GM18508 (cell line): ENCODE results near the gene RPS27A.
"Not testable (repeated sequence)": the region's sequence is repeated elsewhere in the genome, so short reads cannot be mapped to it uniquely, and the experiment has no call there.

Source experiments
- ATAC-seq: cut with Tn5 transposase; IDR thresholded peaks from one replicate; pipeline ENCODE4 v1.9.1; 2021; ENCODE audit warnings: moderate number of reproducible peaks; ENCODE audit not compliant: insufficient read depth, unreplicated experiment

Gene RPS27A

GRCh38 chr2:55236992-55237543, 4.6 kb downstream of the RPS27A start:
- ATAC-seq: no peak

GRCh38 chr2:55239656-55240222, 7.3 kb downstream of the RPS27A start:
- ATAC-seq: no peak

GRCh38 chr2:55241582-55241981, 9.1 kb downstream of the RPS27A start:
- ATAC-seq: not testable (repeated sequence)

- ATAC-seq: no peak
Measured at GRCh38 chr2:55242617-55243016, 10.1 kb downstream of the RPS27A start.

GRCh38 chr2:55245411-55245810, 12.9 kb downstream of the RPS27A start:
- no peak for ATAC-seq

- no peak for ATAC-seq
Measured at GRCh38 chr2:55247025-55247424, 14.5 kb downstream of the RPS27A start.

- ATAC-seq: no peak
Measured at GRCh38 chr2:55252832-55253231, 20.3 kb downstream of the RPS27A start.

GRCh38 chr2:55259586-55259985, 27.1 kb downstream of the RPS27A start:
- not testable (repeated sequence) for ATAC-seq

GRCh38 chr2:55268288-55268906, 35.9 kb downstream of the RPS27A start:
- no peak for ATAC-seq

GRCh38 chr2:55268907-55269644, 36.6 kb downstream of the RPS27A start, which contains the start of gene MTIF2:
TSS of gene MTIF2 (minus strand) at chr2:55269231. CDS start at chr2:55263858, 5,373 bp downstream.
- peak; percentile 86 for ATAC-seq

- no peak for ATAC-seq
Measured at GRCh38 chr2:55269645-55269990, 37.1 kb downstream of the RPS27A start.

GRCh38 chr2:55274346-55274745, 41.9 kb downstream of the RPS27A start:
- ATAC-seq: not testable (repeated sequence)

- no peak for ATAC-seq
Measured at GRCh38 chr2:55277310-55277709, 44.8 kb downstream of the RPS27A start.

GRCh38 chr2:55279214-55279835, 46.8 kb downstream of the RPS27A start:
- ATAC-seq: not testable (repeated sequence)

GRCh38 chr2:55279859-55280424, 47.5 kb downstream of the RPS27A start:
- not testable (repeated sequence) for ATAC-seq

- not testable (repeated sequence) for ATAC-seq
Measured at GRCh38 chr2:55280851-55281546, 48.5 kb downstream of the RPS27A start.

- peak; percentile 87 for ATAC-seq
Measured at GRCh38 chr2:55282110-55282917, 49.8 kb downstream of the RPS27A start.

GRCh38 chr2:55283083-55283482, 50.6 kb downstream of the RPS27A start:
- ATAC-seq: no peak
